COLO829 (cell line): Measurements from ENCODE around the gene ZCCHC3.
A peak's percentile ranks its signal among the peaks of the same experiment; 100 is the strongest.

ENCODE experiments used
- DNase-seq: peaks from one replicate; pipeline ENCODE4 v3.0.0; 2012; ENCODE audit warnings: low spot score

Gene ZCCHC3

GRCh38 chr20:284172-284571 lies 13.2 kb upstream of the ZCCHC3 start:
- no peak for DNase-seq

GRCh38 chr20:286508-286907 lies 10.9 kb upstream of the ZCCHC3 start:
- DNase-seq: no peak

- DNase-seq: no peak
Measured at GRCh38 chr20:288956-289692, 8.2 kb upstream of the ZCCHC3 start.

GRCh38 chr20:289693-290083 lies 7.7 kb upstream of the ZCCHC3 start:
- DNase-seq: no peak

- DNase-seq: peak; percentile 100
Measured at GRCh38 chr20:290084-290831, 7.1 kb upstream of the ZCCHC3 start, which contains the start of gene C20orf96. TSS of gene C20orf96 (minus strand) at chr20:290750. CDS start at chr20:290610, 140 bp downstream.

GRCh38 chr20:294602-295001 lies 2.8 kb upstream of the ZCCHC3 start:
- no peak for DNase-seq

- no peak for DNase-seq
Measured at GRCh38 chr20:295804-296203, 1.6 kb upstream of the ZCCHC3 start.

GRCh38 chr20:297925-298775 lies 780 bp downstream of the ZCCHC3 start:
- peak; percentile 67 for DNase-seq

GRCh38 chr20:298776-299391 lies 1.5 kb downstream of the ZCCHC3 start:
- no peak for DNase-seq

GRCh38 chr20:300345-300990 lies 3.1 kb downstream of the ZCCHC3 start:
- no peak for DNase-seq

- DNase-seq: no peak
Measured at GRCh38 chr20:301886-302848, 4.8 kb downstream of the ZCCHC3 start.

- no peak for DNase-seq
Measured at GRCh38 chr20:305745-306144, 8.4 kb downstream of the ZCCHC3 start.

GRCh38 chr20:308427-309038 lies 11.2 kb downstream of the ZCCHC3 start:
- peak; percentile 62 for DNase-seq

- DNase-seq: no peak
Measured at GRCh38 chr20:309306-309840, 12.0 kb downstream of the ZCCHC3 start.

- peak; percentile 97 for DNase-seq
Measured at GRCh38 chr20:309841-310644, 12.7 kb downstream of the ZCCHC3 start.

GRCh38 chr20:310645-311044 lies 13.3 kb downstream of the ZCCHC3 start:
- DNase-seq: no peak

GRCh38 chr20:311609-312008 lies 14.2 kb downstream of the ZCCHC3 start:
- no peak for DNase-seq

- no peak for DNase-seq
Measured at GRCh38 chr20:312067-312466, 14.7 kb downstream of the ZCCHC3 start.

GRCh38 chr20:312866-313265 lies 15.5 kb downstream of the ZCCHC3 start:
- DNase-seq: no peak
